Mesenchymal stem cell (in vitro differentiated cells and primary cell): ENCODE data around the gene ARID1A.

ENCODE experiments used
- DNase-seq: peaks from one replicate; pipeline ENCODE4 v3.0.0-alpha.2; 2013
- H2AFZ ChIP-seq: one replicate; pipeline ENCODE4 v1.6.1; 2013; ENCODE audit warnings: low read depth, mild to moderate bottlenecking, control low read depth, inconsistent platforms, low read length, moderate library complexity
- H2AK5ac ChIP-seq: 2 replicates; pipeline ENCODE4 v1.6.1; 2013; ENCODE audit warnings: low read length, moderate library complexity, mild to moderate bottlenecking, inconsistent platforms; ENCODE audit not compliant: severe bottlenecking
- H2BK120ac ChIP-seq: one replicate; pipeline ENCODE4 v1.6.1; 2013; ENCODE audit warnings: low read depth, mild to moderate bottlenecking, inconsistent platforms, low read length, moderate library complexity
- H2BK12ac ChIP-seq, 2 experiments: one replicate each; pipeline ENCODE4 v1.6.1; 2013; ENCODE audit warnings: inconsistent platforms in 2 of 2, low read length in 2 of 2, mild to moderate bottlenecking in 2 of 2, moderate library complexity in 2 of 2, control low read depth in 1 of 2
- H2BK15ac ChIP-seq: one replicate; pipeline ENCODE4 v1.6.1; 2013; ENCODE audit warnings: mild to moderate bottlenecking, low read depth, inconsistent platforms; ENCODE audit not compliant: poor library complexity, severe bottlenecking
- H2BK5ac ChIP-seq: 2 replicates; pipeline ENCODE4 v1.6.1; 2013; ENCODE audit warnings: low read depth, mild to moderate bottlenecking, low read length, control low read depth, inconsistent platforms; ENCODE audit not compliant: poor library complexity, severe bottlenecking
- H3K14ac ChIP-seq, 2 experiments: one replicate each; pipeline ENCODE4 v1.6.1; 2013; ENCODE audit warnings: inconsistent platforms in 2 of 2, low read length in 2 of 2, control low read depth in 1 of 2, mild to moderate bottlenecking in 1 of 2, moderate library complexity in 1 of 2
- H3K18ac ChIP-seq, 2 experiments: one replicate each; pipeline ENCODE4 v1.6.1; 2013; ENCODE audit warnings: inconsistent platforms in 2 of 2, low read length in 2 of 2, control low read depth in 1 of 2, low read depth in 1 of 2, mild to moderate bottlenecking in 1 of 2
- H3K23ac ChIP-seq, 2 experiments: one replicate each; pipeline ENCODE4 v1.6.1; 2013; ENCODE audit warnings: inconsistent platforms in 2 of 2, low read length in 2 of 2, mild to moderate bottlenecking in 2 of 2, moderate library complexity in 2 of 2, control low read depth in 1 of 2
- H3K27ac ChIP-seq: 2 replicates; pipeline ENCODE4 v1.5.1; 2013; ENCODE audit warnings: mild to moderate bottlenecking, moderate library complexity, low read length, control low read depth, inconsistent platforms; ENCODE audit not compliant: poor library complexity, severe bottlenecking
- H3K27me3 ChIP-seq, 2 experiments: 2 replicates each; pipeline versions ENCODE4 v1.6.1 to v1.7.0; 2013; ENCODE audit warnings: low read length in 2 of 2, mild to moderate bottlenecking in 2 of 2, moderate library complexity in 2 of 2, control low read depth in 1 of 2, inconsistent platforms in 1 of 2; ENCODE audit not compliant: control insufficient read depth in 1 of 2, insufficient read depth in 1 of 2
- H3K36me3 ChIP-seq, 2 experiments: 2 replicates each; pipeline versions ENCODE4 v1.6.1 to v1.7.0; 2013; ENCODE audit warnings: low read length in 2 of 2, control low read depth in 1 of 2, inconsistent platforms in 1 of 2, low read depth in 1 of 2, mild to moderate bottlenecking in 1 of 2; ENCODE audit not compliant: insufficient read depth in 2 of 2, control insufficient read depth in 1 of 2
- H3K4ac ChIP-seq, 2 experiments: one replicate each; pipeline ENCODE4 v1.6.1; 2013; ENCODE audit warnings: inconsistent platforms in 2 of 2, low read length in 2 of 2, mild to moderate bottlenecking in 2 of 2, moderate library complexity in 2 of 2, control low read depth in 1 of 2, low read depth in 1 of 2
- H3K4me1 ChIP-seq: 2 replicates; pipeline ENCODE4 v1.6.1; 2013; ENCODE audit warnings: low read depth, low read length, control low read depth; ENCODE audit not compliant: control insufficient read depth, insufficient read depth
- H3K4me2 ChIP-seq: 2 replicates; pipeline ENCODE4 v1.6.1; 2013; ENCODE audit warnings: low read length, mild to moderate bottlenecking, inconsistent platforms; ENCODE audit not compliant: poor library complexity, severe bottlenecking
- H3K4me3 ChIP-seq, 2 experiments: 2 replicates each; pipeline versions ENCODE4 v1.5.1 to v1.7.0; 2013; ENCODE audit warnings: low read length in 2 of 2, mild to moderate bottlenecking in 2 of 2, control low read depth in 1 of 2, low read depth in 1 of 2; ENCODE audit not compliant: insufficient read depth in 1 of 2
- H3K79me1 ChIP-seq: replicated peaks from 2 replicates; pipeline ENCODE4 v1.6.1; 2013; ENCODE audit warnings: mild to moderate bottlenecking, control low read depth, low read length, inconsistent platforms; ENCODE audit not compliant: poor library complexity, severe bottlenecking
- H3K9ac ChIP-seq: 2 replicates; pipeline ENCODE4 v1.7.0; 2013; ENCODE audit warnings: mild to moderate bottlenecking, low read length, moderate library complexity
- H3K9me3 ChIP-seq: 2 replicates; pipeline ENCODE4 v1.7.0; 2013; ENCODE audit warnings: mild to moderate bottlenecking, low read length; ENCODE audit not compliant: control insufficient read depth
- H4K8ac ChIP-seq: one replicate; pipeline ENCODE4 v1.6.1; 2013; ENCODE audit warnings: inconsistent platforms, mild to moderate bottlenecking, low read length, moderate library complexity
- H4K91ac ChIP-seq: one replicate; pipeline ENCODE4 v1.6.1; 2013; ENCODE audit warnings: mild to moderate bottlenecking, low read length, inconsistent platforms
- WGBS: methylation state at CpG from one replicate; pipeline ENCODE4 v1.1.7; 2013; ENCODE audit warnings: mixed read lengths; 5-methylcytosine and 5-hydroxymethylcytosine counted together

Gene ARID1A

GRCh38 chr1:26761217-26761616, 65.4 kb downstream of the ARID1A start:
- H3K18ac ChIP-seq = no peak overlapping the region
- H2AFZ ChIP-seq = no peak overlapping the region
- H3K4me1 ChIP-seq = peaks cover 3% of the 10 kb centered on the region
- no peak overlapping the region for H2BK120ac ChIP-seq
- no peak overlapping the region for H2BK5ac ChIP-seq
- H3K27me3 ChIP-seq = no peaks in the 10 kb centered on the region
- H4K91ac ChIP-seq = no peak overlapping the region
- peaks cover 49 to 67% of the 10 kb centered on the region in 2 experiments for H3K36me3 ChIP-seq
- H3K23ac ChIP-seq = no peak overlapping the region
- H3K4me2 ChIP-seq = no peak overlapping the region
- H3K14ac ChIP-seq = no peak overlapping the region
- H3K79me1 ChIP-seq = peaks cover 37% of the 10 kb centered on the region
- DNase-seq = no peak
- H3K4me3 ChIP-seq = no peak overlapping the region
- WGBS = 95% methylated on average over 3 of the region's 3 CpGs
- no peak overlapping the region for H3K27ac ChIP-seq
- no peak overlapping the region for H3K4ac ChIP-seq
- no peak overlapping the region for H2BK15ac ChIP-seq
- no peak overlapping the region for H4K8ac ChIP-seq
- H2AK5ac ChIP-seq = no peak overlapping the region
- no peak overlapping the region for H3K9ac ChIP-seq
- H2BK12ac ChIP-seq = no peak overlapping the region
- H3K9me3 ChIP-seq = no peaks in the 10 kb centered on the region

GRCh38 chr1:26767714-26768113, 71.9 kb downstream of the ARID1A start:
- Histone ChIP-seq H3K79me1 (peaks cover 26% of the 10 kb centered on the region), H3K9me3 (no peaks in the 10 kb centered on the region), H3K14ac (no peak overlapping the region), H3K27me3 (no peaks in the 10 kb centered on the region), H3K18ac (no peak overlapping the region), H4K8ac (no peak overlapping the region), H3K27ac (no peak overlapping the region), H2AFZ (no peak overlapping the region), H3K4me3 (no peak overlapping the region), H3K4me2 (no peak overlapping the region), H2BK15ac (no peak overlapping the region), H3K36me3 (peaks cover 48 to 75% of the 10 kb centered on the region in 2 experiments), H4K91ac (no peak overlapping the region), H2AK5ac (no peak overlapping the region), H3K23ac (no peak overlapping the region), H2BK5ac (no peak overlapping the region), H2BK120ac (no peak overlapping the region), H3K4ac (no peak overlapping the region), H3K9ac (no peak overlapping the region), H2BK12ac (no peak overlapping the region), H3K4me1 (peaks cover 19% of the 10 kb centered on the region)
- 100% methylated on average over 4 of the region's 4 CpGs for WGBS
- DNase-seq = no peak

GRCh38 chr1:26768755-26769154, 72.9 kb downstream of the ARID1A start:
- Histone ChIP-seq H4K91ac (no peak overlapping the region), H2BK15ac (no peak overlapping the region), H3K18ac (no peak overlapping the region), H2BK12ac (no peak overlapping the region), H3K27me3 (no peaks in the 10 kb centered on the region), H4K8ac (no peak overlapping the region), H3K9me3 (no peaks in the 10 kb centered on the region), H3K4me1 (peaks cover 22% of the 10 kb centered on the region), H3K79me1 (peaks cover 20% of the 10 kb centered on the region), H3K36me3 (peaks cover 45 to 76% of the 10 kb centered on the region in 2 experiments), H3K14ac (no peak overlapping the region), H2AFZ (no peak overlapping the region), H3K4ac (no peak overlapping the region), H3K9ac (peak overlapping the region; percentile 8), H3K27ac (peak overlapping the region; percentile 19), H2BK5ac (no peak overlapping the region), H2AK5ac (no peak overlapping the region), H3K4me2 (no peak overlapping the region), H3K23ac (no peak overlapping the region), H2BK120ac (no peak overlapping the region), H3K4me3 (no peak overlapping the region)
- peak; percentile 50 for DNase-seq
- 51% methylated on average over 3 of the region's 3 CpGs for WGBS

GRCh38 chr1:26771285-26771642, 75.4 kb downstream of the ARID1A start:
- no peak overlapping the region for H2BK12ac ChIP-seq
- H4K91ac ChIP-seq = peak overlapping the region; percentile 21
- H3K27ac ChIP-seq = peak overlapping the region; percentile 56
- no peak overlapping the region for H3K4ac ChIP-seq
- H3K36me3 ChIP-seq = peaks cover 49 to 84% of the 10 kb centered on the region in 2 experiments
- peaks cover 25% of the 10 kb centered on the region for H3K4me1 ChIP-seq
- no peak overlapping the region for H3K4me2 ChIP-seq
- WGBS = 20% methylated on average over 3 of the region's 3 CpGs
- no peak overlapping the region for H4K8ac ChIP-seq
- H3K9me3 ChIP-seq = no peaks in the 10 kb centered on the region
- peak overlapping the region in 1 of 2 experiments; percentile 2 for H3K4me3 ChIP-seq
- no peak overlapping the region for H2BK120ac ChIP-seq
- H3K79me1 ChIP-seq = peaks cover 32% of the 10 kb centered on the region
- no peak overlapping the region for H2BK5ac ChIP-seq
- no peak overlapping the region for H3K23ac ChIP-seq
- H2AK5ac ChIP-seq = peak overlapping the region; percentile 21
- peak overlapping the region; percentile 85 for H3K9ac ChIP-seq
- no peaks in the 10 kb centered on the region for H3K27me3 ChIP-seq
- no peak overlapping the region for H2AFZ ChIP-seq
- peak overlapping the region; percentile 21 for H2BK15ac ChIP-seq
- no peak overlapping the region for H3K18ac ChIP-seq
- no peak for DNase-seq
- no peak overlapping the region for H3K14ac ChIP-seq
